HCT116 (cell line): ENCODE data around the gene GALNT11.
"Not testable (repeated sequence)": the region's sequence is repeated elsewhere in the genome, so short reads cannot be mapped to it uniquely, and the experiment has no call there.

Source experiments
- EZH2 ChIP-seq: fragments of 200-600 bp; sonication (generic); IDR thresholded peaks from 2 replicates; pipeline ENCODE4 v1.6.1; 2017; ENCODE audit warnings: antibody characterized with exemption, mixed run types
- EZH2phosphoT487 ChIP-seq: fragments of 200-600 bp; IDR thresholded peaks from 2 replicates; pipeline ENCODE4 v1.6.1; 2018; ENCODE audit warnings: antibody characterized with exemption, borderline replicate concordance
- JUND ChIP-seq: IDR thresholded peaks from 2 replicates; pipeline ENCODE4 v1.6.1; 2012
- RAD21 ChIP-seq: IDR thresholded peaks from 2 replicates; pipeline ENCODE4 v1.6.1; 2012; ENCODE audit warnings: low read depth, mild to moderate bottlenecking
- TCF7L2 ChIP-seq: IDR thresholded peaks from 2 replicates; pipeline ENCODE4 v1.7.0; 2011; ENCODE audit warnings: borderline replicate concordance, inconsistent platforms; ENCODE audit not compliant: insufficient read depth, insufficient read length; ENCODE audit errors: extremely low read depth

- TF ChIP-seq EZH2phosphoT487, TCF7L2, RAD21, JUND, EZH2: not testable (repeated sequence)
Measured at GRCh38 chr7:152043086-152043485, 17.6 kb downstream of the GALNT11 start.
